ENCODE data around the gene EVX2. TPM values are rescaled to one million over a fixed set of nuclear protein-coding genes. Genes with fewer than 3 reads are reported as not detected.

EVX2 gene
- not detected for total RNA-seq
- polyA plus RNA-seq (ENCODE audit: insufficient read length in 6 of 6): not detected
- long read RNA-seq, donor 1: 0 reads
- long read RNA-seq, donor 2: 0 reads
- long read RNA-seq, donor 3: 0 reads
- long read RNA-seq, donor 4: 0 reads
- long read RNA-seq, donor 5: 0 reads
- long read RNA-seq, donor 6: 0 reads
- long read RNA-seq, donor 7: 0 reads
- long read RNA-seq, donor 8: 0 reads
- long read RNA-seq, donor 9: 0 reads
- long read RNA-seq, donor 10: 0 reads
- long read RNA-seq, donor 11: 0 reads
- long read RNA-seq, donor 12: 0 reads

DNA sequence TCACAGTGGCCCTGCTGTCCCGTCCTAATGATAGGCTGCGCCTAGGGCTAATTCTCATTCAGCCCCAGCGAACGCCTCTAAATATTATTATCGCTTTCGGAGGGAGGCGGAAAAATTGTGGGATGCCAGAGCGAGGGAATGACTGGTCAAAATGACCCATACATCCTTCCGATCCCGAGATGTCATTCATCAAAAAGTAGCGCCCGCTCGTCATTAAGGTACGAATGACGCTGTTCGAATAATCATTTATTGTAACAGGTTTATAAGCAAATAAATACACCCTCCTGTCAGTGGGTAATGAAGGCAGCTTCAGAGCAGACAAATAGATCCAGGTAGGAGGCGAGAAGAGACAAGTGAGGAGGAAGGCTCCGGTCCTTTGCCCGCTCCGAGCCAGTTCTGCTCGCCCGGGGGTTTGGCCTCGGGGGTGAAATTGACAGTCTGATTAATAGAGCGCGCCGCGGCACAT, at the start of gene EVX2:
Gene EVX2 (minus strand): TSS at position 167 of the 466 bp plus-strand sequence. CDS start 186 bp downstream, outside the sequence.
- peaks cover 0 to 36% of the 10 kb centered on the region in 2 donors for H3K4me1 ChIP-seq
- ATAC-seq (no peak), DNase-seq (no peak)
- H3K27ac ChIP-seq: no peak within 1 kb of the TSS
- H3K4me3 ChIP-seq: no peak within 1 kb of the TSS
- H3K36me3 ChIP-seq: no peaks in the 10 kb centered on the region
- TF ChIP-seq, protein P1, sequence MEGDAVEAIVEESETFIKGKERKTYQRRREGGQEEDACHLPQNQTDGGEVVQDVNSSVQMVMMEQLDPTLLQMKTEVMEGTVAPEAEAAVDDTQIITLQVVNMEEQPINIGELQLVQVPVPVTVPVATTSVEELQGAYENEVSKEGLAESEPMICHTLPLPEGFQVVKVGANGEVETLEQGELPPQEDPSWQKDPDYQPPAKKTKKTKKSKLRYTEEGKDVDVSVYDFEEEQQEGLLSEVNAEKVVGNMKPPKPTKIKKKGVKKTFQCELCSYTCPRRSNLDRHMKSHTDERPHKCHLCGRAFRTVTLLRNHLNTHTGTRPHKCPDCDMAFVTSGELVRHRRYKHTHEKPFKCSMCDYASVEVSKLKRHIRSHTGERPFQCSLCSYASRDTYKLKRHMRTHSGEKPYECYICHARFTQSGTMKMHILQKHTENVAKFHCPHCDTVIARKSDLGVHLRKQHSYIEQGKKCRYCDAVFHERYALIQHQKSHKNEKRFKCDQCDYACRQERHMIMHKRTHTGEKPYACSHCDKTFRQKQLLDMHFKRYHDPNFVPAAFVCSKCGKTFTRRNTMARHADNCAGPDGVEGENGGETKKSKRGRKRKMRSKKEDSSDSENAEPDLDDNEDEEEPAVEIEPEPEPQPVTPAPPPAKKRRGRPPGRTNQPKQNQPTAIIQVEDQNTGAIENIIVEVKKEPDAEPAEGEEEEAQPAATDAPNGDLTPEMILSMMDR (IDR thresholded peaks at IDR 0.05): no peak
- no peaks in the 10 kb centered on the region for H3K9me3 ChIP-seq
- H3K27me3 ChIP-seq: peaks cover 97 to 100% of the 10 kb centered on the region in 2 donors
- intact Hi-C loops (cut with DNase I): loop anchor here in 1 of 2 donors (10.0 kb wide), 1 partner anchor 719 kb away; no protein-coding TSS in a partner anchor

DNA sequence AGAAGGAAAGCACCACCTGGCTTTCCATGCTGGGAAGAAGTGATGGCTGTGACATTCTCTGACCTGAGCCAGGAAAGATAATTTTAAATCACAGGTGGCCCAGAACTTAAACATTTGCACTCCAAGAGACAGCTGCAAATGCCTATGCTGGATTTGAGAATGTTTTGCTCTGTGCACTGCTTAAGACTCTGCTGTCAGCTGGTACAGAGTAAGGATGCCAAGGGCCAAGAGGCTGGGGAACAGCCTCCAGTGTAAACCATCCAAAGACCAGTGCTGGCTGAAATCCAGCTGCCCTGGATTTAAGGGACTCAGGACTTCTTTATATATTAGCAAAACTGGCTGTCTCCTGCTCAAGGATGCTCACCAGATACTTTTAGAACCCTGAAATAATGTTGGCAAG, 49.6 kb upstream of the EVX2 start:
- intact Hi-C loops (cut with DNase I): loop anchor here in 1 of 2 donors (5.0 to 10.0 kb wide), 2 partner anchors 504 to 681 kb away; no protein-coding TSS in a partner anchor
- Histone ChIP-seq H3K36me3 (no peaks in the 10 kb centered on the region), H3K9me3 (no peaks in the 10 kb centered on the region), H3K27me3 (peaks cover 99 to 100% of the 10 kb centered on the region in 2 donors), H3K4me1 (peaks cover 8 to 43% of the 10 kb centered on the region in 2 donors), H3K27ac (no peak overlapping the region), H3K4me3 (no peak overlapping the region)
- TF ChIP-seq, protein P1 (IDR thresholded peaks at IDR 0.05): no peak
- DNase-seq (no peak), ATAC-seq (no peak)

DNA sequence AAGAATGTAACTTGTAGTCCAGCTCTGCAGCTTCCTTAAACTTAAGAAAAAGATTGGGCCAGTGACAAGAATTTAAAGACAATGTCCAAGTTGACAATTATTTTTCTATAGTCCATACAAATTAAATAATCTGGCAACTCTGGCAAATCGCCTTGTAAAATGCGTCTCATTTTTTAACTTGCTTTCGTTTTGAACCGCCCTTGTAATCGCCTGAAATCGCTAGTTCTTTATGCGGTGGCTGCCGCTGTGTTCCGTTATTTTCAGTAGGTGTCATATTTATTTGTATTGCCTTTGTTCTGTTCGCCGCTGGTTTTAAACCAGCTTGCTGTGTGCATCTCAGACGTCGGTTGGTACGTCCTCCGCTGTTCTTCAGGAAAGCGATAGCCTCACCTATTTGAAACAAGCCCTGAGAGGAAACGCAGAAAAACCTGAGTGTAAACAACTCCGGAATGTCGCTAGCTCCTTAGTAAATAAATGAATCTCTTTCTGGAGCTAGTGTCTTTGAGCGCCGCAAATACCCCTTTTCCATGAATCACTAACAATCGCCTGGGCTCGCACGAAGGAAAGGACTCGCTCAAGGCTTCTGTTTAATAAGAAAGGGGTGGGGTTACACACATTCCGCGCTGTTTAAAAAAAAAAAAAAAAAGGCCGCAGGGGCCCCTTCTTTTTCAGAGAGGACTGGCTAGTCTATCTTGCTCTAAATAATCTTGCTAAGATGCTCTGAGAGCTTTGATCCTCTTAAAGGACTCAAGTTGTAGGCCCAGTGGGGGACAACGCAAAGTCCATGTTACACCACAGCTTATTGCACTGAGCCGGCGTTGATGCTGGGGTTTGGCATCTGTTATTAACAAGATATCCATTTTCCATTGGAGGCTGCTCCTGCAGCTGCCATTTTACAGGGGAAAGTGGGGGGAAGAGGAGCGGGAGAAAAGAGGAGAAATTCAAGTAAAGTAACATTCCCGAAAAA, 48.7 kb upstream of the EVX2 start:
- Histone ChIP-seq H3K4me1 (peaks cover 8 to 44% of the 10 kb centered on the region in 2 donors), H3K27me3 (peaks cover 97 to 100% of the 10 kb centered on the region in 2 donors), H3K9me3 (no peaks in the 10 kb centered on the region), H3K4me3 (no peak overlapping the region), H3K36me3 (no peaks in the 10 kb centered on the region), H3K27ac (no peak overlapping the region)
- DNase-seq (no peak), ATAC-seq (no peak)
- intact Hi-C loops (cut with DNase I): loop anchor here in 1 of 2 donors (5.0 to 10.0 kb wide), 2 partner anchors 505 to 682 kb away; no protein-coding TSS in a partner anchor
- TF ChIP-seq, protein P1 (IDR thresholded peaks at IDR 0.05): no peak

DNA sequence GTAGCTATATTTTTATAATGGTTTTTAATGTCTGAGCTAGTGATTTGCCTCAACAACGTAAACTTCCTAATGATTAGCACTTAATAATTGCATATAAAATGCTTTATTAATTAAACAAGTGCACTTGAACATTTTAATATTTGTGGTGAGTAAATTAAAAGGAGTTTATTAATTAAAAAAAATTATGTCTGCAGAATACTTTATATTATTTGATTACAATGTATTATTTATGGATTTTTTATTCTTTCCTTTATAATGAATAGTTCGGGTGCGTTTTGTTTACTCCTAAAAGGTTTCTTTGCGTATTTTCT, 48.0 kb upstream of the EVX2 start:
- Histone ChIP-seq H3K36me3 (no peaks in the 10 kb centered on the region), H3K27me3 (peaks cover 96 to 100% of the 10 kb centered on the region in 2 donors), H3K4me3 (no peak overlapping the region), H3K27ac (no peak overlapping the region), H3K9me3 (no peaks in the 10 kb centered on the region), H3K4me1 (peaks cover 6 to 42% of the 10 kb centered on the region in 2 donors)
- ATAC-seq (no peak), DNase-seq (no peak)
- TF ChIP-seq, protein P1 (IDR thresholded peaks at IDR 0.05): no peak
- intact Hi-C loops (cut with DNase I): loop anchor here in 1 of 2 donors (5.0 to 10.0 kb wide), 2 partner anchors 505 to 683 kb away; no protein-coding TSS in a partner anchor

Measured in left lung (tissue), 14 donors.